WTC11 (cell line): ENCODE data around the gene BRAF.

Experiments
- CTCF ChIP-seq: fragments of 200-600 bp; IDR thresholded peaks from 2 replicates; pipeline ENCODE4 v1.8.0; 2022; ENCODE audit warnings: antibody characterized with exemption
- HMGXB4 ChIP-seq: sonication (generic); formaldehyde crosslinking; IDR thresholded peaks from 2 replicates; pipeline ENCODE4 v1.8.1; 2023; ENCODE audit warnings: mild to moderate bottlenecking, moderate library complexity, missing genetic modification reagents
- IRF1 ChIP-seq: sonication (generic); formaldehyde crosslinking; IDR thresholded peaks from 2 replicates; pipeline ENCODE4 v1.8.0; 2023; ENCODE audit warnings: missing genetic modification reagents
- JUN ChIP-seq: sonication (generic); formaldehyde crosslinking; IDR thresholded peaks from 2 replicates; pipeline ENCODE4 v1.8.0; 2023; ENCODE audit warnings: mild to moderate bottlenecking, missing genetic modification reagents
- MAX ChIP-seq: sonication (generic); formaldehyde crosslinking; IDR thresholded peaks from 2 replicates; pipeline ENCODE4 v1.8.0; 2022; ENCODE audit warnings: mild to moderate bottlenecking, missing genetic modification reagents
- NFE2L1 ChIP-seq: sonication (generic); formaldehyde crosslinking; IDR thresholded peaks from 2 replicates; pipeline ENCODE4 v1.8.1; 2023; ENCODE audit warnings: missing genetic modification reagents
- NR2C2 ChIP-seq: sonication (generic); formaldehyde crosslinking; IDR thresholded peaks from 2 replicates; pipeline ENCODE4 v1.8.0; 2022; ENCODE audit warnings: mild to moderate bottlenecking, missing genetic modification reagents
- SP1 ChIP-seq: sonication (generic); formaldehyde crosslinking; conservative IDR thresholded peaks from 2 replicates; pipeline ENCODE4 v1.8.1; 2022; ENCODE audit warnings: missing genetic modification reagents
- STAT6 ChIP-seq: sonication (generic); formaldehyde crosslinking; conservative IDR thresholded peaks from 2 replicates; pipeline ENCODE4 v1.8.1; 2023; ENCODE audit warnings: mild to moderate bottlenecking, low read depth, missing genetic modification reagents, moderate library complexity
- ZNF138 ChIP-seq: sonication (generic); formaldehyde crosslinking; conservative IDR thresholded peaks from 2 replicates; pipeline ENCODE4 v1.8.1; 2022; ENCODE audit warnings: mild to moderate bottlenecking, moderate library complexity, missing genetic modification reagents
- ZNF317 ChIP-seq: sonication (generic); formaldehyde crosslinking; IDR thresholded peaks from 2 replicates; pipeline ENCODE4 v1.8.1; 2023; ENCODE audit warnings: low read depth, mild to moderate bottlenecking, moderate library complexity, missing genetic modification reagents, borderline replicate concordance

- TF ChIP-seq NR2C2 (CRISPR knock-in tag) (no peak), MAX (CRISPR knock-in tag) (no peak), CTCF (no peak), NFE2L1 (no peak), JUN (CRISPR knock-in tag) (no peak), IRF1 (CRISPR knock-in tag) (no peak), SP1 (CRISPR knock-in tag) (no peak), ZNF317 (CRISPR knock-in tag) (no peak), ZNF138 (CRISPR knock-in tag) (no peak), HMGXB4 (CRISPR knock-in tag) (no peak), STAT6 (CRISPR knock-in tag) (no peak)
These were observed 246.5 kb downstream of the BRAF start for GRCh38 chr7:140678081-140678815.
